Esophagus mucosa (tissue), 1 donor: ENCODE results near the gene C12orf57. TPM values are rescaled to one million over a fixed set of nuclear protein-coding genes. Genes with fewer than 3 reads are reported as not detected.

Experiments used
- total RNA-seq: library from RNA; stranded (reverse); gene quantifications from one replicate; pipeline ENCODE4 v1.2.4, GENCODE V29; 2023
- donor health status: DM: yes; HTN: yes; CAD: no.

Gene C12orf57
- total RNA-seq, 1 donor from 2014 or later: 84.0 TPM

Other genes with a start within 250 kb of the C12orf57 start
- gene PIANP, start 243.2 kb upstream of the C12orf57 start, total RNA-seq: not detected
- 54.3 TPM for gene COPS7A, start 220.0 kb upstream of the C12orf57 start, total RNA-seq
- gene MLF2, start 190.9 kb upstream of the C12orf57 start, total RNA-seq: 122 TPM
- gene PTMS, start 177.7 kb upstream of the C12orf57 start, total RNA-seq: 234 TPM
- gene LAG3, start 171.5 kb upstream of the C12orf57 start, total RNA-seq: not detected
- 2.2 TPM for gene CD4, start 154.5 kb upstream of the C12orf57 start, total RNA-seq
- gene GPR162, start 122.2 kb upstream of the C12orf57 start, total RNA-seq: 0.76 TPM
- 1.7 TPM for gene P3H3, start 115.6 kb upstream of the C12orf57 start, total RNA-seq
- not detected for gene GNB3, start 103.1 kb upstream of the C12orf57 start, total RNA-seq
- 13.9 TPM for gene CDCA3, start 92.7 kb upstream of the C12orf57 start, total RNA-seq
- gene USP5, start 91.9 kb upstream of the C12orf57 start, total RNA-seq: 91.1 TPM
- 629 TPM for gene TPI1, start 76.5 kb upstream of the C12orf57 start, total RNA-seq
- 6.4 TPM for gene SPSB2, start 70.7 kb upstream of the C12orf57 start, total RNA-seq
- 3.2 TPM for gene LRRC23, start 39.2 kb upstream of the C12orf57 start, total RNA-seq
- gene ENO2, start 29.4 kb upstream of the C12orf57 start, total RNA-seq: 3.7 TPM
- gene ATN1, start 16.1 kb upstream of the C12orf57 start, total RNA-seq: 29.1 TPM
- not detected for gene RNU7-1, start 206 bp upstream of the C12orf57 start, total RNA-seq
- gene PTPN6, start 7.3 kb downstream of the C12orf57 start, total RNA-seq: 17.8 TPM
- gene PHB2, start 26.6 kb downstream of the C12orf57 start, total RNA-seq: 221 TPM
- 53.9 TPM for gene EMG1, start 26.9 kb downstream of the C12orf57 start, total RNA-seq
- 40.3 TPM for gene LPCAT3, start 74.5 kb downstream of the C12orf57 start, total RNA-seq
- 36.5 TPM for gene C1S, start 116.7 kb downstream of the C12orf57 start, total RNA-seq
- gene C1R, start 148.4 kb downstream of the C12orf57 start, total RNA-seq: 76.2 TPM
- 22.7 TPM for gene C1RL, start 165.2 kb downstream of the C12orf57 start, total RNA-seq
- 0.76 TPM for gene RBP5, start 184.9 kb downstream of the C12orf57 start, total RNA-seq
- gene CLSTN3, start 186.3 kb downstream of the C12orf57 start, total RNA-seq: 12.8 TPM
- 21.6 TPM for gene PEX5, start 245.7 kb downstream of the C12orf57 start, total RNA-seq